HCEC 1CT (cell line): ENCODE results near the gene ZNF26.
A peak's percentile ranks its signal among the peaks of the same experiment; 100 is the strongest.
"Not testable (repeated sequence)": the region's sequence is repeated elsewhere in the genome, so short reads cannot be mapped to it uniquely, and the experiment has no call there.

Source experiments
- DNase-seq: peaks from one replicate; pipeline ENCODE4 v3.0.0-alpha.2; 2017

ZNF26 gene

DNA sequence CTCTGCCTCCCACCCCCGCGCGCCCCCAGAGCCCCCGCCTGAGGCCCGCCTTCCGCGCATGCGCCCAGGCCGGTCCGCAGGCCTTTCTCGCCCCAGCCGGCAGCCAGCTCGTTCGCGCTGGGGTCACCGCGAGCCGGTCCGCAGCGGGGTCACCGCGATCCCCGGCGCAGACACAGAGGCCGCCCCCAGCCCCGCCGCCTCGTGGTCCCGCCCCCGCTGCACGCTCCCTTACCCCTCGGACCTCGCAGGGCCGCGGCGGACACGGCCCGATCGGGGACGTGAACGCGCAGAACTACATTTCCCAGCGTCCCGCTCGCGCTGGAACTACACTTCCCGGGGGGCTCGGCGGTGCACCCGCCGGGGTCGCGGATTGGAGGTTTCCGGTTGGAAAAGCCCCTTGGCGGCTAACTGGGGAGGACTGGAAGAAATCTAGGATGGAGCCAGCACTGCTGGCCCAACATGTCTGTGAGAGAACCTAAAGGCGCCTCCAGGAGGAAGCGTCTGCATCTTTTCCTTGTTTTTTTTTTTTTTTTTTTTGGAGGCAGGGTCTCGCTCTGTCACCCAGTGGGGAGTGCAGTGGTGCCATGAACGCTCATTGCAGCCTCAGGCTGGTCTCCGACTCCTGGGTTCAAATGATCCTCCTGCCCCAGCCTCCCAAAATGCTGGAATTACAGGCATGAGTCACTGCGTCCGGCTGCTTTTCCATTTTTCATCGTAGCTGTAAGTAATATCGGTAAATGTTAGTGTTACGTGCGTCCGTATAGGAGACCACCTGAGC is 30.0 kb upstream of the ZNF26 start, which contains the start of gene ZNF605:
TSS of gene ZNF605 (minus strand) at position 296 of the 778 bp plus-strand sequence. CDS start 10,671 bp downstream, outside the sequence.
- DNase-seq, result peak; percentile 82

DNA sequence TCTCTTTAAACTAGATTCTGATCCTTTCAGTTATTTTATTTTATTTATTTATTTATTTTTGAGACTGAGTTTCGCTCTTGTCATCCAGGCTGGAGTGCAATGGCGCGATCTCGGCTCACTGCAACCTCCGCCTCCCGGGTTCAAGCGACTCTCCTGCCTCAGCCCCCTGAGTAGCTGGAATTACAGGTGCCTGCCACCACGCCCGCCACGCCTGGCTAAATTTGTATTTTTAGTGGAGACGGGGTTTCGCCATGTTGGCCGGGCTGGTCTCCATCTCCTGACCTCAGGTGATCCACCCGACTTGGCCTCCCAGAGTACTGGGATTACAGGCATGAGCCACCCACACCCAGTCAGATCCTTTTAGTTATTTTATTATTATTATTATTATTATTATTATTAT is 24.4 kb upstream of the ZNF26 start:
- DNase-seq, result not testable (repeated sequence)

DNA sequence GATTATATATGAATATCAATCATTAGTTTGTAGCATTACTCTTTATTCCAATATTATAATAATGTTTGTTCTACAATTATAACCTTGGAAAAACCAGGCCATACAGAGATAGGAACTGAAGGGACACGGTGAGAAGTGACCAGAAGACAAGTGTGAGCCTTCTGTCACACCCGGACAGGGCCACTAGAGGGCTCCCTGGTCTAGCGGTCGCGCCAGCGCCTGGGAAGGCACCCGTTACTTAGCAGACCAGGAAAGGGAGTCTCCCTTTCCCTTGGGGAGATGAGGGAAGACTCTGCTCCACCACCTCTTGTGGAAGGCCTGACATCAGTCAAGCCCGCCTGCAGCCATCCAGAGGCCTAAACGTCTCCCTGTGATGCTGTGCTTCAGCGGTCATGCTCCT is 22.2 kb upstream of the ZNF26 start:
- not testable (repeated sequence) for DNase-seq

DNA sequence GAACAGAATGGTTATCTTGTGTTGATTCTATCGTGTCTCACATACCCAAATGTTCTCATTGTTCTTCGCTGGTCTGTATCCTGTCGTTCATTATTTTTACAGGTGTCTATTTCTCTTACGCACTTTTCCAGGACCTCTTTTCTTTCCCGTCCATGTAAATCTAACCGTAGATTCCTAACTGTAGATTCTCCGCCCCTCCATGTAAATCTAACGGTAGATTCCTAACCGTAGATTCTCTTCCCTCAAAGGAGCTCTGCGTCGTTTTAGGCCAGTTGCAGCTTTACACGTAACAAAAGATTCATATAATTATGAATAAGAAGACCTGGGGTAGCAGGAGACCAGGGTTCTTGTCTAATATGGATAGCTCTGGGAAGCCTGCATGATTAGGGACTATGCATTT is 20.4 kb upstream of the ZNF26 start:
- no peak for DNase-seq

DNA sequence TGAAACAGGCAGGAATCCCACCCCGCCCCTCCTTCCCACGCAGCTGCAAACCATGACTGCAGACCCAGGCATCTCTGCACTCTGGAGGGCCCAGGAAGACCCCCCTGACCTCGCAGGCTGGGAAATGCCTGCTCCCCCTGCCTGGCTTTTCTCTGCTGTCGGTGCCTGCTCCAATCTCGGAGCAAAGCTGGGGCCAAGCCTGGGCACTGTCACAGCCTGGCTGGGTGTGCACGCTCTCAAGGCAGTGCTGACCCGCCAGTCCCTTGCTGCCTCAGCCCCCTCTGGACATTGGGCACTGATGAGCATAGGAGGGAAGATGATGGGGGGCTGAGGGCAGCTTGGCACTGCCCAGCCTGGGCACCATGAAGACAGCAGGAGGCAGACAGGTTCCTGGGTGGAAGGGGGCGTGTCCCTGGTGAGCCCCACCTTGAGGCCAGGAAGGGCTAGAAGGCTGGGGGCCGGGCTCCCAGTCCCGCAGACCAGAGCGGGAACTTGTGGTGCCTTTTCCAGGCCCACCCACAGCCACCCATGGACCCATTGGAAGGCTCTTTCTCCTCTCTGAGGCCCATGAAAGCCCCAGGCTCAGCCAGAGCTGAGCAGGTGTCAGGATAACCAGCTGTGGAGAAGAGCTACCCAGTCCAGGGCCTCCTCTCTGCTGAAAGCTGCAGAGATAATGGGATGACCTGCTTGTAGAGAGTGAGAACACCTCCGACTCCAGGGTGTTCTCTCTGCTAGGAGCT is 19.3 kb upstream of the ZNF26 start:
- DNase-seq, result no peak

DNA sequence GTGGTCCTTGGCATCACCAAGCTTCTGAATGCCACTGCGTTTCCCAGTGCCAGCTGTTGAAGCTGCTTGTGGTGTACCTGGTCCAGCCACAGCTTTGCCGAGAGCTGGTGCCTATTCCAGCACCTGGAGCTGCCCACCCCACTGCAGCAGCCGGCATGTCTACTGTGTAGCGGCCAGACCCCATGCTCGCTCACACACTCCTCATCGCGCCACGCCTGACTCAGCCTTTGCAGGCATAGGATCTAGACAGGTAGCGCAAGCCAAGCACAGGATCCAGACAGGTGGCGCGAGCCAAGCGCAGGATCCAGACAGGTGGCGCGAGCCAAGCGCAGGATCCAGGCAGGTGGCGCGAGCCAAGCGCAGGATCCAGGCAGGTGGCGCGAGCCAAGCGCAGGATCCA is 18.4 kb upstream of the ZNF26 start:
- DNase-seq, result no peak

DNA sequence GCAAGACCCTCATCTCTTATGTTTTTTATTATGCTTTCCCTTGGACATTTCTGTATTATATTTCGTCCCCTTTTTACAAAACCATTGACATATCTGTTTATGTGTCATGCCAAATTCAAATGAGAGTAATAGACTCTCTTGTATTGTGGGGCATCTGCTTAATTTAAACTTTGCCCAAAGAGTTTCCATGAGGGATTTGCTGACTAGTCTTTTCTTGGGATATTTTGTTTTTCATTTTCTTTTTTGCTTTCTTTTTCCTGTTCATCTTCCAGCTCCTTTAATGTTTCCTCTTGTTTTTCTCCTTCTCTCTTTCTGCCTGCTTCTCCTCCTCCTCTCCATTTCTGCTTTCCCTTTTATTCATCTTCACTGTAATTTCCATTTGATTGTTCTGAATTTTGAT is 13.8 kb upstream of the ZNF26 start:
- no peak for DNase-seq

DNA sequence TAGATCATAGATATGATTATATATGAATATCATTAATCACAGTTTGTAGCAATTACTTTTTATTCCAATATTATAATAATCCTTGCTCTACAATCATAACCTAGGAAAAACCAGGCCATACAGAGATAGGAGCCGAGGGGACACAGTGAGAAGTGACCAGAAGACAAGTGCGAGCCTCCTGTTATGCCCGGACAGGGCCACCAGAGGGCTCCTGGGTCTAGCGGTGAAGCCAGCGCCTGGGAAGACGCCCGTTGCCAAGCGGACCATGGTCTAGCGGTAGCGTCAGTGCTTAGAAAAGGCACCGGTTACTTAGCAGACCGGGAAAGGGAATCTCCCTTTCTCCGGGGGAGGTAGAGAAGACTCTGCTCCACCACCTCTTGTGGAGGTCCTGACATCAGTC is 9.3 kb upstream of the ZNF26 start:
- not testable (repeated sequence) for DNase-seq

DNA sequence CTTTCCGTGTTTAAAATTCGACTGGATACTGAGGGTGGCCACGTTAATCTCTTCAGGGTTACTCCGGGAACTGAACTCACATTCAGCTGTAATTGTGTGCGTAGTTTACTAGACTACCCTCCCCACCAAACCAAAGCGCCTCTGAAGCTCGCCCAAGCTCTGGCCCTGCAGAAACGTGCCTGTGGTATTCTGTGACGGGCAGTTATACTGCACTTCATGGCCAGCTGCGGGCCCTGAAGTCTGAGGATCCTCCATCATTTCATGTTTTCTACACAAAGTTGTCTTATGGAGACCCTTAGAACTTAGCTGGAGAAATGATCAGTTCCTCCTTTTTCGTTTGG is 688 bp downstream of the ZNF26 start:
- DNase-seq, result no peak

DNA sequence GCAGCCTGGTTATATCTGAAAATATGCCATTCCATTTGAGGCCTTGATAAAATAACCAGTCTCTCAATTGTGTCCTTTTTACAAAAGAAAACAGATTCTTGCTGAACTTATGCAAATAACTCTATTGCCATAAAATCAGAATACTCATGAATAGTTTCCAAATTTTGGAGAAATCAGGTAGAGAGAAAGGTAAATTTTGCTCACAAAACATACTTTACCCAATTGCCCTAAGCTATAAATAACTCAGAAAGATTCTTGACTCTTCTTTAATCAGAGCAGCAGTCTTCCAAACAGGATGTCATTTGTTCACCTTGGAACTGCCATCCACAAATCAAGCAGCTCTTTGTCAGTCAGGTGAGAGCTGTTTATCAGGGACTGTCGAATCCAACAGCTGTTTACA is 12.6 kb downstream of the ZNF26 start:
- no peak for DNase-seq

DNA sequence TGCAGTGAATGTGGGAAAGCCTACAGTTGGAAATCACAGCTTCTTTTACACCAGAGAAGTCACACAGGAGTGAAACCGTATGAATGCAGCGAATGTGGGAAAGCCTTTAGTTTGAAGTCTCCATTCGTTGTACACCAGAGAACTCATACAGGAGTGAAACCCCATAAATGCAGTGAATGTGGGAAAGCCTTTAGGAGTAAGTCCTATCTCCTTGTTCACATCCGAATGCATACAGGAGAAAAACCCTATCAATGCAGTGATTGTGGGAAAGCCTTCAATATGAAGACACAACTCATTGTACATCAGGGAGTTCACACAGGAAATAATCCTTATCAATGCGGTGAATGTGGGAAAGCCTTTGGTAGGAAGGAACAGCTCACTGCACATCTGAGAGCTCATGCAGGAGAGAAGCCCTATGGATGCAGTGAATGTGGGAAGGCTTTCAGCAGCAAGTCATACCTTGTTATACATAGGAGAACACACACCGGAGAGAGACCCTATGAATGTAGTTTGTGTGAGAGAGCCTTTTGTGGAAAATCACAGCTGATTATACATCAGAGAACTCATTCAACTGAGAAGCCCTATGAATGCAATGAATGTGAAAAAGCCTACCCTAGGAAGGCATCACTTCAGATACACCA is 24.6 kb downstream of the ZNF26 start:
- no peak for DNase-seq

DNA sequence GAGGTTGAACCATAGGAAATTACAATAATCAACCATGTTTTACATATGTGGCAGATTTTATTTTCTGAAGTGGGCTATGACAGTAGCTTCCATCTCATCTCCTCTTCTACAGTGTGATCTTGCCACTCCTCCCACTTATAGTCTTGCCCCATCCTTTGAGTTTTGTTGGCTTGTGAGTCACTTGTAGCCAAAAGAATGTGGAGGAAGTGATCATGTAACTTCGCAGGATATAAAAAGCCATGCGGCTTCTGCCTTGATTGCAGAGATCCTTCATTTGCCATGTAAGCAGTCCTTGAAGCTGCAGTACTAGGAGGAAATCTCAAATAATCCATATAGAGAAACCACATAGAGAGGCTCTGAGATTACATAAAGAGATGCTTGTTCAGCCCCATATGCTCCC is 37.4 kb downstream of the ZNF26 start:
- DNase-seq, result no peak

DNA sequence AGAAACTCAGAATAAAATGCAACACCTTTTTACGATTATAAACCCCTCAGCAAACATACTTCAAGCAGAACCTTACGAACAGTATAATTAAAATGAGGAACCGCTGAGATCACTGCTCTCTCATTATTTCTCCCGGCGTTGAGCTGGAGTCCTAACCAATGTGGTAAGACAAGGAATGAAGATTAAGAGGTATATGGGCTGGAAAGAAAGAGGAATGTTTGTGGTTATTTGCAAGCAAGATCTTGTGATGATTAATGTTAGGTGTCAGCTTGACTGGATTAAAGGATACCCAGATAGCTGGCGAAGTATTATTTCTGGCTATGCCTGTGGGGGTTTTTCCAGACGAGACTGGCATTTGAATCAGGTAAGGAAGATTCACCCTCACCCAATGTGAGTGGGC is 40.8 kb downstream of the ZNF26 start:
- DNase-seq, result no peak

DNA sequence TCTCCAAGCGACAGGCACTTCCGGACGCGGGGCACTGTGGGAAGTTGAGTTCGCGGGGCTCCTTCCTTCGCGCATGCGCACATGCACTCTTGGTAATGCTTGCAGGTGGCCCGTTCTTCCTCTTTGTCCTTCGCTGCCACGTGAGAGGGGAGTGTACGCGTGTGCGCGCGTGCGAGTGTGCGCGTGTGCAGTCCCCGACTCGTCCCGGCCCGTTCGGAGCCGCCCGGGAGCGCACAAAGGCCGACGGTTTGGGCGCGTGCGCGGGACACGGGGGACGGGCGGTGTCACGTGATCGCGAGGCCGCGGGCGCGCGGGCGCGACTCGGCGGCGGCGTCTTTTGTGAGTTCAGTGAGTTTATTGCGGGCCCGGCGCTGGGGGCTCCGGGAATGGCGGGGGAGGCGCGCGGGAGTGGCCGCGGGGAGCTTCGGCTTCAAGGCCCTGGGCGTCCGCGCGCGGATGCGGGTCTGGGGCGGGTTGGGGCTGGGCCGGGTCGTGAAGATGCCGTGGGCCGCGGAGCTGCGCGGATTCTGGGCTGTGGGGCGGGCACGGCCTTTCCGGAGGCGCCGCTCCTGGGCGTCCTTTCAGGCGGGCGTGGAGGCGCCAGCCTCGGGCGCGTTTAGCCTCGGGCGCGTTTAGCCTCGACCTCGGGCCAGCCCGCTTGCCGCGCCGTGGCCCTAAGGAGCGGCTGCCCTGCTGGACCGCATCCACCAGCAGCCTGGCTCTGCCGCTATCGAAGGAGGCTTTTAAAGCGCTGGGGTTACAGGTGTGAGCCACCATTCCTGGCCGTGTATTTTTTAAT is 51.2 kb downstream of the ZNF26 start, which contains the start of gene ZNF84:
TSS of gene ZNF84 (plus strand) at position 303 of the 799 bp plus-strand sequence. CDS start 3,959 bp downstream, outside the sequence.
- peak; percentile 98 for DNase-seq

DNA sequence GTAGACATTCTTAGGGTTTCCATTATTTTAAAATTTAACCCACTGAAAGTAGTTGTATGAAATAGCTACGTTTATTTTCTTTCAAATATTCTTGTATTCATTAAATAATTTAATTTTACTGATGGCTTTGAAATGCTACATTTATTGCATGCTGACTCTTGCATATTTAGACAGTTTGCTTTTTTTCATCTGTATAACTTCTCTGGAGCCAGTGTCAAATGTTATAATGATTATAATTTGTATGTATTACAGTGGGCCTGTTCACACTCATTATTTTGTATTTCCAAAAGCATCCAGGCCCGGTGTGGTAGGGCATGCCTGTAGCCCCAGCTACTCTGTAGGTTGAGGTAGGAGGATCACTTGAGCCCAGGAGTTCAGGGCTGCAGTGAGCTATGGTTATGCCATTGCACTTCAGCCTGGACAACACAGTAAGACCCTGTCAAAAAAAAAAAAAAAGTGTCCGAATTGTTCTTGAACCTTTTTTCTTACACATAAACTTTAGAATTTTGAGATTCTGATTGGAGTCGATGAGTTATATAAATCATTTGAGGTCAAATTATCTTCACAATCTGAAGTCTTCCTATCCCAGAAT is 52.0 kb downstream of the ZNF26 start:
- no peak for DNase-seq

DNA sequence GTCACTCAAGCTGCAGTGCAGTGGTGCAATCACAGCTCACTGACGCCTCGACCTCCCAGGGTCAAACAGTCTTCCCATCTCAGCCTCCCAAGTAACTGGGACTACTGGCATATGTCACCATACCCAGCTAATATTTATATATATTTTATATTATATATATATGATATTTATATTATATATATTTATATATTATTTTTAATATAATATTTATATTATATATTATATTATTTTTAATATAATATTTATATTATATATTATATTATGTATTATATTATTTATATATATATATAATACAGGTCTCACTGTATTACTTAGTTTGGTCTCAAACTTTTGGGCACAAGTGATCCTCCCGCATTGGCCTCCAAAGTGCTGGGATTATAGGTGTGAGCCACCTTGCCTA is 60.5 kb downstream of the ZNF26 start:
- DNase-seq, result no peak

DNA sequence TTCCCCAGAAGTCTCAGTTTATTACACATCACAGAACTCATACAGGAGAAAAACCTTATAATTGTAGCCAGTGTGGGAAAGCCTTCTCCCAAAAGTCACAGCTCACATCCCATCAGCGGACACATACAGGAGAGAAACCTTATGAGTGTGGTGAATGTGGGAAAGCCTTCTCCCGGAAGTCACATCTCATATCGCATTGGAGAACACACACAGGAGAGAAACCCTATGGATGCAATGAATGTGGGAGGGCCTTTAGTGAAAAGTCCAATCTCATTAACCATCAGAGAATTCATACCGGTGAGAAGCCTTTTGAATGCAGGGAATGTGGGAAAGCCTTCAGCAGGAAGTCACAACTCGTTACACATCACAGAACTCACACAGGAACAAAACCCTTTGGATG is 71.3 kb downstream of the ZNF26 start:
- DNase-seq, result no peak

DNA sequence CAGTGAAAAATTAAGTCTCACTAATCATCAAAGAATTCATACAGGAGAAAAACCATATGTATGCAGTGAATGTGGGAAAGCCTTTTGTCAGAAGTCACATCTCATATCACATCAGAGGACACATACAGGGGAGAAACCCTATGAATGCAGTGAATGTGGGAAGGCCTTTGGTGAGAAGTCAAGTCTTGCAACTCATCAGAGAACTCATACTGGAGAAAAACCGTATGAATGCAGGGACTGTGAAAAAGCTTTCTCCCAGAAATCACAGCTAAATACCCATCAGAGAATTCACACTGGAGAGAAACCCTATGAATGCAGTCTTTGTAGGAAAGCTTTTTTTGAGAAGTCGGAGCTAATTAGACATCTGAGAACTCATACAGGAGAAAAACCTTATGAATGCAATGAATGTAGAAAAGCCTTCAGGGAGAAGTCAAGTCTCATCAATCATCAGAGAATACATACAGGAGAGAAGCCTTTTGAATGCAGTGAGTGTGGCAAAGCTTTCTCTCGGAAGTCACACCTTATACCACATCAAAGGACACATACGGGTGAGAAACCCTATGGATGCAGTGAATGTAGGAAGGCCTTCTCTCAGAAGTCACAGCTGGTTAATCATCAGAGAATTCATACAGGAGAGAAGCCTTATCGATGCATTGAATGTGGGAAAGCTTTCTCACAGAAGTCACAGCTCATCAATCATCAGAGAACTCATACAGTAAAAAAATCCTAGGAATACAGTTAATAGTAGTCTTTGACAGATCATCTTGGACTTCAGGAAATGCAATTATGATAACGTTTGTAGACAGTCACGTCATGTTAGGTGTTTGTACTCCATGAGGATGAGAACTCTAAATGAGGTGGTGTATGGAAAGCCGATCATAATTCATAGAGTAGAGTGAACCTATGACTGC is 72.3 kb downstream of the ZNF26 start:
- DNase-seq, result no peak

DNA sequence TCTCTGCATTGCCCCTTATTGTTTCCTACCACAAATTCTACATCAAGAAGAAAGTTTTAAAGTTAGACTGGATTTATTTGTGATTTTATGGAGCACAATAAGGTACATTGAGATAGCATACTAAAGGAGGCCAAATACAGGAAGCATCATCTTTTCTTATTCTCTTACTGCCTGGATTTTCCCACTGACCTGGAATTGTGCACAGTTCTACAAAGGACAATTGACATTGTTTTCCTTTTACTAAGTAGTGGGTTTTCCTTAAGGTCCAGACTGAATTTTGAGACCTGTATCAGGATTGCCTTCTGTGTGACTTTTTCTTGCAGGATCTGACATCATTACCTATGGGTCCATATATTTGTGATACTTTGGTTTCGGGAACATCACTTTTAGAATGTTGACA is 75.8 kb downstream of the ZNF26 start:
- DNase-seq, result no peak

DNA sequence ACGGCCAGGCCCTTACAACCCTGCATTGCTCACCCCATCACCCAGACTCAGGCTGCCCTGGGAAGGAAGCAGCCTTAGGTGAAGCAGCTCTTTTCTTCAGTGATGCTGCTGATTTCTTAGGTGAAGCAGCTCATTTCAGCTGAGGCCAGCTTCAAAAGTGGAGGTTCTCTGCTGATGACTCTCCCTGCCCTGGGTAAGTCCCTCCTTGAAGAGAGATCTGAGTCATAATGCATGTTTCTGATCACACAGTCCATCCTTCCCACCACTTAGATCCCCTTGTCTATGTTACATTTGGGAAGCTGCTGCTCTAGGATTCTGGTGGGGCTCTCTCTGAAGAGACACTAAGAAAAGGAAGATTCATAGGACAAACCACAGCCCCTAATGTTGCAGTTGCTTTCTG is 77.4 kb downstream of the ZNF26 start:
- no peak for DNase-seq

DNA sequence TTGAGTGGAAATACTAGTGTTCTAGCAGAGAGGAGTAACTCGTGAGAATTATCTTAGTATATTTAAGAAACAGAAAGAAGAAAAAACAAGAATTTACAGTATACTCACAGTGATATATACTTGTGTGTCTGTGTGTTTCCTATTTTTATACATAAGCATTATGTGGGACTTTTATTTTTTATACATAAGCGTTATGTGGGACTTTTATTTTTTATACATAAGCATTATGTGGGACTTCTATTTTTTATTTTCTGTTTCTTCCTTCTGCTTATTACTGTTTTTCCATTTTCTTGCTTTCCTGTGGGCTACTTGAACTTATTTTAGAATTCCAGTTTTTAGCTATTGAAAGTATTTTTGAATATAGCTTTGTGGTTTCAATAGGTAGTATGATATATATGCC is 87.7 kb downstream of the ZNF26 start:
- DNase-seq, result no peak
